Brain microvascular endothelial cell (primary cell): ENCODE data around the gene CPEB3.

Source experiments
- DNase-seq: peaks from one replicate; pipeline ENCODE4 v3.0.0-alpha.2; 2020
- H3K27ac ChIP-seq: fragments of 250-450 bp; sonication (Bioruptor Pico); 2 replicates; pipeline ENCODE4 v1.5.1; 2020; ENCODE audit warnings: mild to moderate bottlenecking, moderate library complexity
- H3K27me3 ChIP-seq: fragments of 250-450 bp; sonication (Bioruptor Pico); replicated peaks from 2 replicates; pipeline ENCODE4 v1.5.1; 2020; ENCODE audit warnings: mild to moderate bottlenecking
- H3K36me3 ChIP-seq: fragments of 250-450 bp; sonication (Bioruptor Pico); replicated peaks from 2 replicates; pipeline ENCODE4 v1.5.1; 2020; ENCODE audit warnings: mild to moderate bottlenecking
- H3K4me3 ChIP-seq: 2 replicates; pipeline ENCODE4 v1.5.1; 2011; ENCODE audit warnings: low read depth, mild to moderate bottlenecking, control low read depth, low read length, moderate library complexity
- CTCF ChIP-seq: IDR thresholded peaks from 2 replicates; pipeline ENCODE4 v1.5.1; 2011; ENCODE audit warnings: low read depth, mild to moderate bottlenecking, moderate library complexity, low read length, control low read depth, inconsistent platforms; ENCODE audit errors: missing control alignments
- in situ Hi-C: cut with HindIII; loops from 2 replicates; pipeline ENCODE4 v1.10.0; 2017; ENCODE audit warnings: low sequenced_read_pairs, low pct_ligation_motif_present

Gene CPEB3

DNA sequence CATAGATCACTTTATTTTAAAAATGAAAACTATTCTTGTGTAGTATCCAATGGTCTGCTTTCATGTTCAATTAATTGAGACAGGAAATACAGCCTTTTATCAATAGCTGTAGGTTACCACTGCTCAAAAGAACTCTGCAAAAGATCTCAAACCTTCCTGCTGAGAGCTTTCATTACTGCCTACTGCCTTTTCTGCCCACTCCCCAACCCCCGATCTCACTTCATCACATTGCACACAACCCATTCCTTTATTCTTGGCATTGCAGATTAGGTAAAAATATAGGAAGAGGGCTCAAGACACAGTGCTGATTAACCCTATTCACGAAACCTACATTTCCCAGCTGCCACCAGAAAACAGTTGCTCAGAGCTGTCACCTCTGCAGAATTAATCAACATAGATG is 195.9 kb downstream of the CPEB3 start:
- no peak for DNase-seq
- Histone ChIP-seq H3K27me3 (no peaks in the 10 kb centered on the region), H3K36me3 (no peaks in the 10 kb centered on the region), H3K27ac (no peak overlapping the region), H3K4me3 (no peak overlapping the region)
- in situ Hi-C loops, result loop anchor here (25.0 kb wide), 1 partner anchor 317 kb away; no protein-coding TSS in a partner anchor
- TF ChIP-seq CTCF, result no peak

DNA sequence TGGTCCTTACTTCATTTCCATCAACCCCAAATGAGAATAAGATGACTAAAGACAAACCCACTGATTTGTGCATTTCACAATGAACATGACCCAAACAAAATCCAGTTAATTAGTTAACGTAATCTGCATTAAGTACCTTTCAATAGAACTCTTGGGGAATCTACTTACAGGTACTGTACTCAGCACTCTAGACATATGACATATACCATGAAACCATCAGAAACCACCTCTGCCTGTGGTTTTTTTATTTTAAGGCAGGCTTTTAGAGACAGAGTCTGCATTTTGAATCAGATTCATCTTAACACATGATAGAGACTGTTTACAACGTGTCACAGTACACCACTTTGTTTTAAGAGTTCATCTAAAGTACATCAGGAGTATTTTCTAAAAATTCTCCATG is 198.9 kb downstream of the CPEB3 start:
- Histone ChIP-seq H3K27me3 (no peaks in the 10 kb centered on the region), H3K27ac (no peak overlapping the region), H3K36me3 (no peaks in the 10 kb centered on the region), H3K4me3 (no peak overlapping the region)
- no peak for DNase-seq
- no peak for TF ChIP-seq CTCF
- in situ Hi-C loops, result loop anchor here (25.0 kb wide), 1 partner anchor 320 kb away; no protein-coding TSS in a partner anchor

- in situ Hi-C loops, result loop anchor here (25.0 kb wide), 1 partner anchor 324 kb away; no protein-coding TSS in a partner anchor
- DNase-seq, result peak; percentile 79
- no peak overlapping the region for H3K27ac ChIP-seq
- H3K27me3 ChIP-seq, result no peaks in the 10 kb centered on the region
- H3K36me3 ChIP-seq, result no peaks in the 10 kb centered on the region
- TF ChIP-seq CTCF, result peak; percentile 86
- H3K4me3 ChIP-seq, result no peak overlapping the region
These were observed 203.0 kb downstream of the CPEB3 start for GRCh38 chr10:92087750-92088395.

GRCh38 chr10:92082583-92083280 is 208.1 kb downstream of the CPEB3 start:
- no peak for TF ChIP-seq CTCF
- no peaks in the 10 kb centered on the region for H3K36me3 ChIP-seq
- in situ Hi-C loops, result loop anchor here (25.0 kb wide), 1 partner anchor 330 kb away; no protein-coding TSS in a partner anchor
- H3K27me3 ChIP-seq, result no peaks in the 10 kb centered on the region
- H3K4me3 ChIP-seq, result no peak overlapping the region
- H3K27ac ChIP-seq, result no peak overlapping the region
- DNase-seq, result no peak

DNA sequence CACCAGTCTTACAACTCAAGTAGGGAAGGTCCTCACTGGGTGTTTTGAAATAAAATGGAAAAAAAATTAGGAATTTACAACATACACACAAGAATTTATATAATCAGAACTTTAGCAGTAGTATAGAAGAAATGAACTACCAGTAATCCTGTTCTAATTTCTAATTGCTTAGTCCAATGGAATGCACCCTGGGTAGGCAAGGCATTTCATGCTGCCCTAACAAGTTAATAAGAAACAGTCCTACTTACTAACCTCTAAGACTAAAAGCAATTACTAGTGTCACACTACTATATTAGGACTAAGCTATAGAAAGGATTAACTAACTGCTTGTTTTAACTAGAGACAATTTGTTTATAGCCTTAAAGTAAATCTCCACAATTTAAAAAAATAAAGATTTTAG is 209.2 kb downstream of the CPEB3 start:
- no peak for TF ChIP-seq CTCF
- H3K4me3 ChIP-seq, result no peak overlapping the region
- H3K27me3 ChIP-seq, result no peaks in the 10 kb centered on the region
- no peak overlapping the region for H3K27ac ChIP-seq
- no peak for DNase-seq
- in situ Hi-C loops, result loop anchor here (25.0 kb wide), 1 partner anchor 331 kb away; no protein-coding TSS in a partner anchor
- H3K36me3 ChIP-seq, result no peaks in the 10 kb centered on the region
